Left renal cortex interstitium (tissue), 4 donors: ENCODE measurements around the gene RPP14. TPM values are rescaled to one million over a fixed set of nuclear protein-coding genes. Genes with fewer than 3 reads are reported as not detected.
A peak's percentile ranks its signal among the peaks of the same experiment; 100 is the strongest.
"Not testable (repeated sequence)": the region's sequence is repeated elsewhere in the genome, so short reads cannot be mapped to it uniquely, and the experiment has no call there.

Experiments used
- DNase-seq, 4 donors: peaks; one replicate each; pipeline ENCODE4 v3.0.0-alpha.2; 2013; ENCODE audit warnings: low read depth in 4 of 4, low spot score in 2 of 4, missing footprints in 1 of 4
- polyA plus RNA-seq, 4 donors: library from polyadenylated mRNA; unstranded; fragments of 120-200 nt; gene quantifications; one replicate each; pipeline ENCODE4 v1.2.1, GENCODE V29; 2013; ENCODE audit not compliant: insufficient read length in 4 of 4

The RPP14 gene
- polyA plus RNA-seq, 4 donors: 19.5 to 26.9 (median 20.1) TPM

DNA sequence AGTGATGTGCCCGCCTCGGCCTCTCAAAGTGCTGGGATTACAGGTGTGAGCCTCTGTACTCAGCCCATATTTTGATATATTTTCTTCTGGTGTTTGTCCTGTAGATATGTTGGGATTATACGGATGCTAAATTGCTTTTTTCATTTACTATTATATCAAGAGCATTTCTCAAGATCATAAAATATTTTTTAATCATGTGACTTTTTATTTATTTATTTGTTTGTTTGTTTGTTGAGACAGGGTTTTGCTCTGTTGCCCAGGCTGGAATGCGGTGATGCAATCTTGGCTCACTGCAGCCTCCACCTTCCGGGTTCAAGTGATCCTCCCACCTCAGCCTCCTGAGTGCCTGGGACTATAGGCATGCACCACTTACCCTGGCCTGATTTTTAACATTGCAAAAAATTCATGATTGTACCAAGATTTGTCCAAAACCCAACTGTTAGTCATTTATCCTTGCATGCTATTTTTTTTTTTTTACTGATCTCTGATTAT, 23.9 kb downstream of the RPP14 start:
- DNase-seq: no peak

DNA sequence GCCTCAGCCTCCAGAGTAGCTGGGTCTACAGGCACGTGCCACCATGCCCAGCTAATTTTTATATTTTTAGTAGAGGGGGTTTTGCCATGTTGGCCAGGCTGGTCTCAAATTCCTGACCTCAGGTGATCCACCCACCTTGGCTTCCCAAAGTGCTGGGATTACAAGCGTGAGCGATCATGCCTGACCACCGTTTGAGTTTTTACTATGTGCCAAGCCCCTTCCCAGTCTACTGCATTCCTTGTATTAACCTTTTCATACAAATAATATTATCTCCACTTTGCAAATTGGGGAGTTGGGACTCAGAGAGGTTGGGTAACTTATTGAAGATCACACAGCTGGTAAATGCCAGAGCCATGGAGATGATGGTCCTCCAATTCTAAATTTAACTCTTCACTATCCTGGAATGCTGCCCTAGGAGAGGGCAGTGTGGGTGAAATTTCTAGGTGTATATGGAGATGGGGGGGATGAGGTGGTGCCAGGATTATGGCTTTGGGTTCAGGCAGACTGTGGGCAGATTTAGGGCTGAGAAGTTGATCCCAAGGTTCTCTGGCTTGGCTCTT, 25.6 kb downstream of the RPP14 start:
- DNase-seq: no peak

DNA sequence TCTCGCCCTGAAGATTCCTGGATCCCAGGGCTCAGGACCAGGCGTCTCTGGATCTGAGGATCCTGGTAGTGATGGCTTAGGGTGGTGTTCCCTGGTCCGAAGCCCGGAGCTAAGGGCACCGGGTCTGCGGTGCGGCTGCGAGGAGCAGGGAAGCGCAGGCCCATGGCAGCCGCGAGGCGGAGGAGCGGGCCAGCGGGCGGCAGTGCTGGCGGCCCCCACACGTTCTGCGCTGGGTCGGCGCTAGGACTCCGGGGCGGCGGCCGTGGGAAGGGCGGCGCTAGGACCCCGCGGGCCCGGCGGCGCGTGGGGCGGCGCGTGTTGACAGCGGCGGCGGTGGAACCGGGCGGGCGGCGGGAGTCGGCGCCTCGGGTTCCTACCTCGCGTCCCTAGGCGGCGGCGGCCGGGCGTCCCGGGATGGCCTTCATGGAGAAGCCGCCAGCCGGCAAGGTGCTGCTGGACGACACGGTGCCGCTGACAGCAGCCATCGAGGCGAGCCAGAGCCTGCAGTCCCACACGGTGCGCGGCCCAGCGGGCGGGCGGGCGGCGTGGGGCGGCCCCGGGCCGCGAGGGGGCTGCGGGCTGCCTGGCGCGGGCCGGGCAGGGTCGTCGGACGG, 26.6 kb downstream of the RPP14 start, which contains the start of gene PXK:
Gene PXK, plus strand, starts transcription at position 318 of the 614 bp plus-strand sequence. Its CDS starts 97 bp downstream, at position 415.
- DNase-seq: peak; percentile 31 to 63 (median 58)

DNA sequence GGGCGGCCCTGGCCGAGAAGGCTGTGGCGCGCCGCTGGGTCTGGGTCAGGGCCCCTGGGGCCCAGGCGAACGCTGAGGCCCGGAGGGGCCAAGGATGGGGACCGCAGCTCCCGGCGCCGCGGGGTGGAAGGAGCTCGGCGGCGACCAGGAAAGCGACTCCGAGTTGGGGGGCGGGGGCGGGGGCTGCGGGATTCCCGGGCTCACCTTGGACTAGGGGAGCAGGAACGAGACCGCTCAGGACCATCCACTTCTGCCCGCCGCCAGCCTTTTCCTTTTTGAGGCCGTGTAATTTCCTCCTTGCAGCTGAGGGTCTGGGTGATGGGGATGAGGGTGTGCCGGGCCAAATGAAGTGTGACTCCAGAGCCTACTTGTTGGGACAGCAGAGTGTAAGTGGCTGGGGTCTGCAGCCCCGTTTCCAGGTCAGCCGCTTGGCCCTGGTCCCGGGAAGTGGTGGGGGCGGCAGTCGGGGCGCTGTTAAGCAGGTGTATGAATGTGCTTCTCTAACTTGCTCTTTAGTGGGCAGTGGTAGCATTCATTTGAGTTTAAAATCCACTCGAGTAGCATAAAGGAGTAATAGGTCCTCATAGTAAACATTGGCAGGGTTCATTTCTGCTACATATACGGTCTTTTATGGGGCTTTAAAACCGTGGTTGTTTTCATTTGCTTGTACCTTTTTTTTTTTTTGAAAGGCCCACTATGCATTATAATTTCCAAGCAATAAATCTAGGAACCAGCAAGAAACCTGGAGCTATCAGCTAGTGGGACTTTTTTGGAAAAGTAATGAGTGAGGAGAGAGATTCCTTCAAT, 27.4 kb downstream of the RPP14 start:
- DNase-seq: no peak

DNA sequence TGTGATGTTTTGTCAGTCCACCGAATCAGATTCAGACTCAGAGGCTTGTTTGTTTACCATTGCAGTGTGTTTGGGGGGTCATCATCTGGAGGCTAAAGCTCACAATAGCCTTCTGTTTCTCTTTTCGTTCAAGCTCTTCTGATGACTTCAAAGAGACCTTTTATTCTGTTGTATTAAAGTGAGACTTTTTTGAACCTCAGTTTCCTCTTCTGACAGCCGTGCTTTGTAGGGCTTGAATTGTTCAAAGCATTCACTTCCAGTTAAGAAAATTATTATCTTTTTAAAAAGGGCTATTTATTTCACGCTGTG, 27.9 kb downstream of the RPP14 start:
- no peak for DNase-seq

DNA sequence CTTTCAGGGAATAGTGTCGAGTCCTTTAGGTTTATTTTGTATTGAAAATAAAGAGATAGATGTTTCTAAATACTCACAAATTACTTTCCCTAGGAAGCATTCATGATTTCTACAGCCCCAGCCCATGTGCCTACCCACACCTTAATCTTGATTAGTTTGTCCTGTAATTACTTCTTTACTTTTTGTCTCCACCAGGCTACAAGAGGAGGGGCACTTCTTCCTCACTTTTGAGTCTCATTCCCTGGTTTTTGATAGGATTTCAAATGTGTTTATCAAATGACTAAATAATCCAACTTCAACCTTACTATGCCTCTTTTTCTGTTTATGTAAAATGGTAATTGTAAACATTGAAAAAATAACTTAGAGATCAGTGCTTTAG, 28.4 kb downstream of the RPP14 start:
- no peak for DNase-seq

DNA sequence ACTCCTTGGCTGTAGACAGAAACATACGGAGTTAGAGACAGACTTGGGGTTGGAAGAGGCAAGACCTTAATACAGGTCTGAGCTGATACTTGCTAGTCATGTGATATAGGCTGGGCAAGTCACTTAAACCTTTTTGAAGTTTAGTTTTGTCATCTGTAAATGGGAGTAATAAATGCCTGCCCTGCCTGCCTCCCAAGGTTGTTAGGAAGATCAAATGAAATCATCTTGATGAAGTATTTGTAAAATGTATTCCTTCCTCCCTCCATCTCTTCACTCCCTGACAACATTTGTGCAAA, 29.6 kb downstream of the RPP14 start:
- no peak for DNase-seq

DNA sequence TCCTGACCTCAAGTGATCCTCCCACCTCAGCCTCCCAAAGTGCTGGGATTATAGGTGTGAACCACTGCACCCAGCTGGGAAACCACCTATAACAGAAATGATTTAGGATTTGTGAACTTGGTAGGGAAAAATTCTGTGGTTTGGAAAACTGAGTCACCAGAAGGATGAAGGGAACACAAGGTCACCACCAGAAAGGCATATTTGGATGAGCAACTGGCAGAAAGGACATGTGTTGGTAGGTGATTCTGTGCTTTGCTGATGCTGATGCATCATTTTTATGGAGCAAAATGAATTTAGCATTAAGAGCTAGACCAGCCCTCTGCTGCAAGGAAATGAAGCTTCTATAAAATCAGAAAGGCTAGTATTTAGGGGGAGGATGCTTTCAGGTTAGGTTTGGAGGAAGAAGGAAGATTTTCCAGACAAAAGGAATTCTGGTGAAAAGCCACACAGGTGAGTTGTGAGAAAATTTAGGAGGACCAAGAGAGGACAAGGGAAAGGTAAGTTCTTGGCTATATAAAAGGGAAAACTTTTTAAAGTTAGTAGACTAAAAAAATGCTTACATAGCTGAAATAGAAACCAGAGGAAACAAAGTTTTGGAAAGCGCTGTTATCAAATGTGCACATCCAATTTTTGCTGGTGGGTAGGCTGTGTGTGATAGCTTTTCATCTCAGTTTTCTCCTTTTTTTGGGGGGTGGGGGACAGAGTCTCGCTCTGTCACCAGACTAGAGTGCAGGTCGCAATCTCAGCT, 30.3 kb downstream of the RPP14 start:
- no peak for DNase-seq

DNA sequence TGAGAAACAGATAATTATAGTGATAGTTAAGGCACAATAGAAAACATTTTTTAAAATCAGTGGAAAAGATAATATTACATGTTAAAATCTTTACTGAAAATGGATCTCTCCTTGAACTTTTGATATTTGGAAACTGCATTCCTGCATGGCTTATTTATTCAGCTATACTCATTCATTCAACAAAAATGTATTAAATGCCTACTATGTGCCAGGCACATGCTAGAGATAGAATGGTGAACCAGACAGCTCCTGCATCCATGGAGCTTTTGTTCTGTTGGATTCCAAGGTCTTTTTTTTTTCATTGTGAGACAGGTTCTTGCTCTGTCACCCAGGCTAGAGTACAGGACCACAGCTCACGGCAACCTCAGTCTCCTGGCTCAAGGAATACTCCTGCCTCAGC, 31.1 kb downstream of the RPP14 start:
- DNase-seq: no peak

DNA sequence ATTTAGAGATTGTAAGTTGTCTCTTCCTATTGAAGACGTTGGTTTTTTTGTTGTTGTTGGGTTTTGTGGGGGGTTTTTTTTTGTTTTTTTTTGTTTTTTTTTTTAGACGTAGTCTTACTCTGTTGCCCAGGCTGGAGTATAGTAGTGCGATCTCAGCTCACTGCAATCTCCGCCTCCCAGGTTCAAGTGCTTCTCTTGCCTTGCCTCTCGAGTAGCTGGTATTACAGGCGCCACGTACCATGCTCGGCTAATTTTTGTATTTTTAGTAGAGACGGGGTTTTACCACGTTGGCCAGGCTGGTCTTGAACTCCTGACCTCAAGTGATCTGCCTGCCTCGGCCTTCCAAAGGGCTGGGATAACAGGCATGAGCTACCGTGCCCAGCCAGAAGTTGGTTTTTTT, 33.1 kb downstream of the RPP14 start:
- DNase-seq: not testable (repeated sequence)

DNA sequence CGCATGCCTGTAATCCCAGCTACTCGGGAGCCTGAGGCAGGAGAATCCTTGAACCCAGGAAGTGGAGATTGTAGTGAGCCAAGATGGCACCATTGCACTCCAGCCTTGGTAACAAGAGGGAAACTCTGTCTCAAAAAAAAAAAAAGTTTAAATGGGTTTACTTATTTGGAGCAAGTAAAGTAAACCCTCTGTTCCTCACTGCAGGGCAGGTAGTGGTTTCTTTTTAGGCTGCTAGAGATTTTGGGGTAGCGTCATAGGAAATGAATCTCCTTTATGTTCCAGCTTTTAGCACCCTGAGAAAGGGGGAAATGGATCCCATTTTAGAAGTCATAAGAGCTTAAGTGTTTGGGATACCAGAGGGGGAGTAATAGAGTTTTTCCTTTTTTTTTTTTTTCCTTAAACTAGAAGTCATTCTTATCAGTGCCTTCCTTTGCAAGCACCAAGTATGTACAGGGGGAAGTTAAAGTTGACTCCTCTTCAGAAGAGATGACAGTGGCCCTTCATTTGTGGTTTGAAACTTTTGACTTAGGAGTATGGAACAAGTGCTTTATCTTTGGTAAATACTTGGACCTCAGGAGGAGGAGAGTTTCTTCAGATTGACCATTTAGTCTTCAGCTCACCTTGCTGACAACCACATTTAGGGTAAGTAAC, 34.7 kb downstream of the RPP14 start:
- DNase-seq: no peak

DNA sequence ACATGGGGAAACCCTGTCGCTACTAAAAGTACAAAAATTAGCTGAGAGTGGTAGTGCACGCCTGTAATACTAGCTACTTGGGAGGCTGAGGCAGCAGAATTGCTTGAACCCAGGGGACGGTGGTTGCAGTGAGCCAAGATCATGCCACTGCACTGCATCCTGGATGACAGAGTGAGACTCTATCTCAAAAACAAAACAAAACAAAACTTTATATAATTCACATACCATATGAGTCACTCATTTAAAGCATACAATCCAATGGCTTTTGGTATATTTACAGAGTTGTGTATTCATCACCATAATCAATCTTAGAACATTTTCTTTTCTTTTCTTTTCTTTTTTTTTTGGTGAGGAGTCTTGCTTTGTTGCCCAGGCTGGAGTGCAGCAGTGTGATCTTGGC, 35.3 kb downstream of the RPP14 start:
- DNase-seq: no peak

DNA sequence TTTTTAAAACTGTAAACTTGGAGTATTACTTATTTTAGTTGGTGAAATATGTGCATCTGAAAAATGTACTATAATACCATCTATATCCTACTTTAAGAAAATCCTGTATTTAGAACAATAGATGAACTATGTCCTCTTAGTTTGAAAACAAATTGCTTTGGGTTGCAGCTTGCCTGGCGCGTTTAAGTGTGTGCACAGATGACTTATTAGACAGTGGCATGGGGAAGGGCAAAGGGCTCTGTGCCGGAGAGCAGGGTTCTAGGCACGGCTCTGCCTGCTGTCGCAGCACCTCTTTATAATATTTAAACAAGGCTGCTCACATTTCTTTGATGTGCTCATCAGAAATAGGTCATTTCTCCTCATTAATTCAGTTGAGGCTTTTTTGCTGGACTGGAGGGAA, 36.6 kb downstream of the RPP14 start:
- no peak for DNase-seq

DNA sequence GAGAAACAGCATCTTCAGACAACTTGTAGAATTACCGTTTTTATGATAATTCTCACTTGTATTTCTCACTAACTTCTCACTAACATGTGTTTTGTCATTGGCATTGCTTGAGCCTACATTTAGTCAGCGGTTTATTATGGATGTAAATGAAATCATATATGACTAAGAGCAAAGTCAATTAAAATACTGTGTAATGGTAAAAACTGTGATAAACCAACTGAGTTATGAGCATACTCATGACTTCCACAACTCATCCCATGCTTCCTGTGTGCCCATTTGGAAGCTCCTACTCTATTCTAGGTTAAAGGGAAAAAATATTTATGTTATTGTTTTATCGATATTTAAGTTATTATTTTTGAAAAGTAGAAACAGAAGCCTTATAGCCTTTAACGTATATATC, 39.4 kb downstream of the RPP14 start:
- DNase-seq: no peak

DNA sequence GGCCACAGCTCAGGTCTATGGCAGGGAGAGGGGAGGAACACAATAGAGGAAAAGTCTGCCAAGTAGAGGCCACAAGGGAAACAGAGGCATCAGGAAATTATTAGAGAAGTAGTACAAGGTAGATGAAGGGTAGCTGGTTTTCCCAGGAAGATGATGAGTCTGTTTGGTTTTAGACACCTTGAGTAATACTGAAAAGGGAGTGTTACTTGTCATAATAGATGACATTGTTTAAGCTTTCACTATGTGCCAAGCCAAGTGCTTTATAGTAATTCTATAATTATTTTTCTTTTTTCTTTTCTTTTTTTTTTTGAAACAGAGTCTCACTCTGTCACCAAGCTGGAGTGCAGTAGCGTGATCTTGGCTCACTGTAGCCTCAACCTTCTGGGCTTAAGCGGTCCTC, 40.3 kb downstream of the RPP14 start:
- DNase-seq: no peak

DNA sequence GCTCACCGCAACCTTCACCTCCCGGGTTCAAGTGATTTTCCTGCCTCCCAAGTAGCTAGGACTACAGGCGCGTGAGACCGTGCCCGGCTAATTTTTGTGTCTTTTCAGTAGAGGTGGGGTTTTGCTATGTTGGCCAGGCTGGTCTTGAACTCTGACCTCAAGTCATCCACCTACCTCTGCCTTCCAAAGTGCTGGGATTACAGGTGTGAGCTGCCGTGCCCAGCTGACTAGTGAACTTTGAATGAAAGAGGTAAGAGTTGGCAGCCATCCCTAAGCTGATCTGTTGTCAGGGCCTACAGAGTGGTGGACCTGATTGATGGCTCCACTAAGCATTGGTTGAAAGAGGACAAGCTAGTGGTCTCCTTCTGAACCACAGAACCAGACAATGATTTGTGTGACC, 41.9 kb downstream of the RPP14 start:
- no peak for DNase-seq

DNA sequence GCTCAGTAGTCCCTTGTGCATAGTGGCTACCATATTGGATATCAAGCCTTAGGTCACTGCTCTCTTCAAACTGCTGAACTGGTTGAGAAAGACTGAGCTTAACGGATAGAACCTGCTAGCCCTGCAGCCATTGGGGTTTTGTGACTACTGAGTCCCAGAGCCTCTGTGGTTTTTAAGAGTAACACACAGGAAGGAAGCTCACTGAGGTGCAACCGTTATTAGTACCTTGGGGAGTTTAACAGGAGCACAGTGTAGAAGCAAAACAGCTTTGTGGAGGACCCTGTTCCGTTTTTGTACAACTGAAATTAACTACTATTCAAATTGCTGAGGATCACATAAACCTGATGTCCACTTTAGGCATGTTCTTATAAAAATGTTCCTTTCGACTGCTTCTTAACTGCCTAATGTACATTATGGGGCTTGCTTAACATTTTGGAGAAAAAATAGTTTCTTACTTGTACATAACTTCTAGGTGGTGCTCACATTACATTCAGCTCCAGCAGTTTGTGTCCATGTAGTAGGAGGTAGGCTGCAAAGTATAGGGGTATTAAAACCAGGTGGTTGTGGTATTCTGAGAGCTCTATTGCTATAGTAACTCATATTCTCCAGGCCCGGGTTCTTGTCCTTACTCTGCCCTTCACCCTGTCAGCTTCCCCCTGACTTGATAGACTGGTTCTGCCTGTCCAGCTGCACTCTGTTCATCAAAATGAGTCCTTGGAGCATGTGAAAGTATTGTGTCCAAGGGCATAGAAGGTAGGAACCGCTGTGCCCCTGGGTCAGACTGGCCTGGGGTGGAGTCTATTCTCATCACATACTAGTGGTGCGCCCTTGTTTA, 44.0 kb downstream of the RPP14 start:
- no peak for DNase-seq

DNA sequence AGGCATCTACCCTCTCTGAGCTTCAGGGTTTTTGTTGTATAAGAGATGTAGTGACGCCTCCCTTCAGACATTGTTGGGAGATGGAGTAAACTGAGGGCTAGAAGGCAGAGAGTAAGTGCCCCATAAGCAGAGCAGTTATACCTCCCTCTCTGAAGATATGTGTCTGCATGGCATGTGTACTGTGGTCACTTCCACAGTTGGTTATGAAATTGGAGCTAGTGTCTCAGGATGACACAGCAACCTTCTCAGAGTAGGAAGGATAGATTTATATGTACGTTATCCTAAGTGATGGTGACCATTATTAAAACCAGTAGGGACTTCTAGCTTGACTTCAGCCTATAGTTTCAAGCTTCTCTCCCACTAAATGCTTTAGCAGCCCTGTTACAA, 44.6 kb downstream of the RPP14 start:
- no peak for DNase-seq

DNA sequence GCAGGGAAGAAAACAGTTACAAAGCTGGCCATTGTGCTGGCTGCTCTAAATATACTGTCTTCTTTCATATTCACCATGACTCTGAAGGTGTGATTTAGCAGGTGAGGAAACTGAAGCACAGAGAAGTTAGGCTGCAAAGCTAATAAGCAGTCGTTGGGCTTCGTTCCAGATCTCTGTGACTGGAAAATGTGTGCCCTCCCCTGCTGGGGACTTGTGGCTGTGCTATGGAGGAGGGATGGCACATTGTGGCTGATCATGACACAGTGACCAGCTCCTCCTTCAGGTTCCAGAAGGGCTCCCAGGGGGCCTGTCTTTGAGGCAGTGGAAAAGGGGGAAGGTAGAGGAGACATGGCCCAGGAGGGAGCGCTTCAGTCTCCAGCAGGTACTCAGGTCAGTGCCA, 45.9 kb downstream of the RPP14 start:
- no peak for DNase-seq

DNA sequence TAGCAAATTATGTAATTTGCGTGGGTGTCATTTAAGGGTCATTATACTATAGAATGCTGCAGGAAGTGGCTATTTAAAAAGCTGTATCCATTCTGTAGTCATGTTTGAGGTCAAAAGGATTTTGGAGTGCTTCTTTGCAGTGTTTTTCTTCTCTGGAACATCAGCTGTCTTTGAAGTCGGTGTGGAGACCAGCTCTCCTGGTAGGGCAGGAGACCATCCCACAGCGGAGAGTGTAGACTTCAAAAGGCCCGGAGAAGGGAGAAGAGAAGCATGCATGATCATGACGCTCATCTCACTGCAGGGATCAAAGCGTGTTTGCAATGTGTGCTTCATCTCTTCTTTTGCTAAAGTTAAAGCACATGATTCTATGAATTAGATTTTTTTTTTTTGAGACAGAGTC, 46.6 kb downstream of the RPP14 start:
- DNase-seq: no peak
